Liver (tissue), 9 donors: Measurements from ENCODE around the gene ZDHHC4. TPM values are rescaled to one million over a fixed set of nuclear protein-coding genes. Genes with fewer than 3 reads are reported as not detected.
"Not testable (repeated sequence)": the region's sequence is repeated elsewhere in the genome, so short reads cannot be mapped to it uniquely, and the experiment has no call there.

ENCODE experiments used
- DNase-seq: peaks from one replicate; pipeline ENCODE4 v3.0.0-alpha.2; 2017; ENCODE audit warnings: low spot score
- H3K27ac ChIP-seq, 2 donors: one replicate each; pipeline ENCODE4 v1.7.0; 2013; ENCODE audit warnings: inconsistent platforms in 2 of 2, low read length in 2 of 2, control low read depth in 1 of 2, low read depth in 1 of 2, mild to moderate bottlenecking in 1 of 2
- H3K27me3 ChIP-seq, 4 donors: one replicate each; pipeline versions ENCODE4 v1.6.1 to v1.7.0; 2013; ENCODE audit warnings: low read length in 3 of 4, inconsistent platforms in 1 of 4, mild to moderate bottlenecking in 1 of 4, moderate library complexity in 1 of 4; ENCODE audit not compliant: control insufficient read depth in 4 of 4, insufficient read depth in 4 of 4
- H3K36me3 ChIP-seq, 4 donors: one replicate each; pipeline versions ENCODE4 v1.6.1 to v1.7.0; 2013; ENCODE audit warnings: low read length in 3 of 4, mild to moderate bottlenecking in 3 of 4, low read depth in 1 of 4, moderate library complexity in 1 of 4; ENCODE audit not compliant: control insufficient read depth in 4 of 4, insufficient read depth in 3 of 4
- H3K4me1 ChIP-seq, 4 donors: one replicate each; pipeline versions ENCODE4 v1.6.1 to v1.7.0; 2013; ENCODE audit warnings: low read length in 3 of 4, mild to moderate bottlenecking in 3 of 4, moderate library complexity in 1 of 4; ENCODE audit not compliant: control insufficient read depth in 4 of 4, insufficient read depth in 4 of 4
- H3K4me3 ChIP-seq, 3 donors: one replicate each; pipeline versions ENCODE4 v1.6.1 to v1.7.0; 2013; ENCODE audit warnings: low read length in 3 of 3, control low read depth in 1 of 3, low read depth in 1 of 3, mild to moderate bottlenecking in 1 of 3
- H3K9ac ChIP-seq, 2 donors: one replicate each; pipeline ENCODE4 v1.7.0; 2013; ENCODE audit warnings: low read length in 2 of 2, mild to moderate bottlenecking in 2 of 2, moderate library complexity in 2 of 2, control low read depth in 1 of 2, low read depth in 1 of 2
- H3K9me3 ChIP-seq, 4 donors: one replicate each; pipeline versions ENCODE4 v1.6.1 to v1.7.0; 2013; ENCODE audit warnings: low read length in 3 of 4; ENCODE audit not compliant: control insufficient read depth in 4 of 4
- FOXA1 ChIP-seq: IDR thresholded peaks from 2 replicates; pipeline ENCODE4 v1.6.1; 2016; ENCODE audit warnings: antibody characterized with exemption
- FOXA2 ChIP-seq: IDR thresholded peaks from 2 replicates; pipeline ENCODE4 v1.6.1; 2016; ENCODE audit warnings: antibody characterized with exemption
- GABPA ChIP-seq, 2 donors: IDR thresholded peaks in 1 of 2; conservative IDR thresholded peaks in 1 of 2; 2 replicates each; pipeline ENCODE4 v1.6.1; 2016; ENCODE audit warnings: antibody characterized with exemption in 2 of 2, mild to moderate bottlenecking in 1 of 2, moderate library complexity in 1 of 2
- HNF4A ChIP-seq, 2 donors: conservative IDR thresholded peaks; 2 replicates each; pipeline ENCODE4 v1.6.1; 2016; ENCODE audit warnings: antibody characterized with exemption in 2 of 2, mild to moderate bottlenecking in 2 of 2
- JUND ChIP-seq, 2 donors: IDR thresholded peaks; 2 replicates each; pipeline ENCODE4 v1.6.1; 2016; ENCODE audit warnings: antibody characterized with exemption in 2 of 2
- RAD21 ChIP-seq, 2 donors: IDR thresholded peaks; 2 replicates each; pipeline ENCODE4 v1.6.1; 2016; ENCODE audit warnings: antibody characterized with exemption in 2 of 2, mild to moderate bottlenecking in 2 of 2
- YY1 ChIP-seq: IDR thresholded peaks from 2 replicates; pipeline ENCODE4 v1.6.1; 2016; ENCODE audit warnings: antibody characterized with exemption, mild to moderate bottlenecking
- ZBTB33 ChIP-seq: IDR thresholded peaks from 2 replicates; pipeline ENCODE4 v1.6.1; 2016; ENCODE audit warnings: antibody characterized with exemption
- WGBS: extraction: QIAGEN DNeasy Blood & Tissue Kit; methylation state at CpG from one replicate; pipeline ENCODE4 v1.1.7; 2013; 5-methylcytosine and 5-hydroxymethylcytosine counted together
- polyA plus RNA-seq, 2 donors: library from polyadenylated mRNA; stranded (reverse) in 1 of 2; unstranded in 1 of 2; fragments of 200-250 nt in 1 of 2; fragments of >200 nt in 1 of 2; fragmentation: Nextera tagmentation in 1 of 2; extraction: Ambion mirVana in 1 of 2; gene quantifications; one replicate each; pipeline versions ENCODE4 v1.2.1 to v1.2.3, GENCODE V29; 2013 to 2015
- total RNA-seq, 2 donors: library from RNA; depleted of rRNA; stranded (reverse); fragments of >200 nt; gene quantifications; one replicate each; pipeline ENCODE4 v1.2.3, GENCODE V29; 2014
- TF ChIP-seq, protein P1 (sequence below): fragments of 150-350 bp; IDR thresholded peaks from 2 replicates; pipeline ENCODE4 v1.5.1; 2017; ENCODE audit warnings: improper control_type of control experiment, low read depth, low read length; ENCODE audit not compliant: missing input control
- TF ChIP-seq, protein P2 (sequence below): IDR thresholded peaks from 2 replicates; pipeline ENCODE4 v1.6.1; 2016; ENCODE audit warnings: antibody characterized with exemption
- donor health status: healthy.
- donor health status: healthy.
- donor health status: healthy.
- donor health status: healthy.
- donor health status: healthy.

Gene ZDHHC4
- total and polyA plus RNA-seq, 4 donors = 32.1 to 46.8 (median 34.9) TPM

DNA sequence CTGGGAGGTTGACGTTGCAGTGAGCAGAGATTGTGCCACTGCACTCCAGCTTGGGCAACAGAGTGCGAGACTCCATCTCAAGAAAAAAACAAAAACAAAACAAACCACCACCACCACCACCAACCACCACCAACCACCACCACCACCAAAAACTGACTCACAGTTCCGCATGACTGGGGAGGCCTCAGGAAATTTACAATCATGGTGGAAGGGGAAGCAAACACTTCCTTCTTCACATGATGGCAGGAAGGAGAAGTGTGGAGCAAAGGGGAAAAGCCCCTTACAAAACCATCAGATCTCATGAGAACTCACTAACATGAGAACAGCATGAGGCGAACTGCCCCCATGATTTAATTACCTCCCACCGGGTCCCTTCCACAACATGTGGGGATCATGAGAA, 57.7 kb downstream of the ZDHHC4 start:
- WGBS = 81% methylated on average over 5 of the region's 5 CpGs

DNA sequence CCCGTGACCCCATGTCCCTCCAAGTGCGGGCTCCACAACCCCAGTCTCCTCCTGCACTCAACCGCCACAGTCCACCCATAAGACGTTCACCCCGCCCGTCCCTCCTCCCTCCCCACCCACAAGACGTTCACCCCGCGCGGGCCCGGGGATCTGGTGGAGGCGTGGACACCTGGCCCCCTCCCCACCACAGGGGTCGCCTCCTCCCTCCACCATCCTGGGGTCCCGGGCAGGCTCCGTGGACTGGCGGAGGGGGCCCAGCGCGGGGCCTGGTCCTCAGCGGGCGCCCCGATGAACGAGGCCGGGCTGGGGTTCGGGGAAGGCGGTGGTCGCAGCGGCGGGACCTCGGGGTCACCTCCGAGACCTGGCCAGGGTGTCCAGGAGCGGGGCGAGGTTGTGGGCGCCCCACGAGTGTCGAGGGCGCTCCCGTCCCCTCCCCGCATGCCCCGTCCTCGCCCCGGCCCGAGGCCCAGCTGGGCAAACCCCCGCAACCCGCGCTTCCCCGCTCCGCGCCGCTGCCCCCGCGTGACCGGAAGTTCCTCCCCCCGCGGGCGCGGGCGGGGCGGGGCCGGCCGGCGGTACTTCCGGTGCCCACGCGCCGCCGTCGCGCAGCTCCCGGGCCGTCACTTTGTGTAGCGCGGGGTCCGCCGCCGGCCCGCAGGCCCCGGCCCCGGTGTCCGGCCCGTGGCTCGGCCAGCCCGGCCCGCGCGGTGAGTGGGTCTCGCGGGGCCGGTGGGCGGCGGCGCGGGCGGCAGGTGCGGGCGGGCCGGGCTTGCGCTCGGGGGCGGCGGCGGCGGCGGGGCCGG, 59.7 kb downstream of the ZDHHC4 start, which contains the start of gene ZNF316:
TSS of gene ZNF316 (plus strand) at position 578 of the 803 bp plus-strand sequence. CDS start 5,092 bp downstream, outside the sequence.
- Histone ChIP-seq H3K4me3 (peak within 1 kb of the TSS; percentile 36 to 94 (median 74)), H3K9ac (peak within 1 kb of the TSS; percentile 27 to 64), H3K36me3 (peaks cover 0 to 10% (median 3%) of the 10 kb centered on the region in 4 donors), H3K4me1 (peaks cover 7 to 20% (median 14%) of the 10 kb centered on the region in 4 donors), H3K9me3 (no peaks in the 10 kb centered on the region), H3K27me3 (no peaks in the 10 kb centered on the region), H3K27ac (peak within 1 kb of the TSS; percentile 29 to 64)
- peak; percentile 55 to 84 for TF ChIP-seq GABPA (IDR thresholded peaks at IDR 0.05 in 1 of 2, conservative IDR thresholded peaks at IDR 0.05 in 1 of 2)
- no peak for TF ChIP-seq FOXA2
- peak; percentile 66 for DNase-seq
- WGBS = 1% methylated on average over 104 of the region's 104 CpGs

More for the DNA sequence above, 57.7 kb downstream of the ZDHHC4 start:
- H3K27ac ChIP-seq, H3K4me3 ChIP-seq, H3K9ac ChIP-seq, DNase-seq, H3K36me3 ChIP-seq, H3K9me3 ChIP-seq, H3K27me3 ChIP-seq: not testable (repeated sequence)
- TF ChIP-seq GABPA (IDR thresholded peaks at IDR 0.05 in 1 of 2, conservative IDR thresholded peaks at IDR 0.05 in 1 of 2) = peak in 1 of 2 donors; percentile 15
- H3K4me1 ChIP-seq = peaks cover 7 to 20% (median 14%) of the 10 kb centered on the region in 4 donors

GRCh38 chr7:6637544-6638229, 60.4 kb downstream of the ZDHHC4 start:
- Histone ChIP-seq H3K27me3 (no peaks in the 10 kb centered on the region), H3K9me3 (no peaks in the 10 kb centered on the region), H3K27ac (no peak overlapping the region), H3K4me3 (peak overlapping the region; percentile 36 to 94 (median 74)), H3K36me3 (peaks cover 3 to 11% (median 8%) of the 10 kb centered on the region in 4 donors), H3K4me1 (peaks cover 7 to 20% (median 14%) of the 10 kb centered on the region in 4 donors), H3K9ac (peak overlapping the region; percentile 23 to 27)
- 3% methylated on average over 60 of the region's 60 CpGs for WGBS
- TF ChIP-seq, protein P1, sequence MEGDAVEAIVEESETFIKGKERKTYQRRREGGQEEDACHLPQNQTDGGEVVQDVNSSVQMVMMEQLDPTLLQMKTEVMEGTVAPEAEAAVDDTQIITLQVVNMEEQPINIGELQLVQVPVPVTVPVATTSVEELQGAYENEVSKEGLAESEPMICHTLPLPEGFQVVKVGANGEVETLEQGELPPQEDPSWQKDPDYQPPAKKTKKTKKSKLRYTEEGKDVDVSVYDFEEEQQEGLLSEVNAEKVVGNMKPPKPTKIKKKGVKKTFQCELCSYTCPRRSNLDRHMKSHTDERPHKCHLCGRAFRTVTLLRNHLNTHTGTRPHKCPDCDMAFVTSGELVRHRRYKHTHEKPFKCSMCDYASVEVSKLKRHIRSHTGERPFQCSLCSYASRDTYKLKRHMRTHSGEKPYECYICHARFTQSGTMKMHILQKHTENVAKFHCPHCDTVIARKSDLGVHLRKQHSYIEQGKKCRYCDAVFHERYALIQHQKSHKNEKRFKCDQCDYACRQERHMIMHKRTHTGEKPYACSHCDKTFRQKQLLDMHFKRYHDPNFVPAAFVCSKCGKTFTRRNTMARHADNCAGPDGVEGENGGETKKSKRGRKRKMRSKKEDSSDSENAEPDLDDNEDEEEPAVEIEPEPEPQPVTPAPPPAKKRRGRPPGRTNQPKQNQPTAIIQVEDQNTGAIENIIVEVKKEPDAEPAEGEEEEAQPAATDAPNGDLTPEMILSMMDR = no peak
- no peak for TF ChIP-seq GABPA (IDR thresholded peaks at IDR 0.05 in 1 of 2, conservative IDR thresholded peaks at IDR 0.05 in 1 of 2)
- no peak for TF ChIP-seq YY1
- no peak for TF ChIP-seq RAD21 (IDR thresholded peaks at IDR 0.05)
- no peak for TF ChIP-seq ZBTB33
- no peak for TF ChIP-seq HNF4A (conservative IDR thresholded peaks at IDR 0.05)
- TF ChIP-seq, protein P2, sequence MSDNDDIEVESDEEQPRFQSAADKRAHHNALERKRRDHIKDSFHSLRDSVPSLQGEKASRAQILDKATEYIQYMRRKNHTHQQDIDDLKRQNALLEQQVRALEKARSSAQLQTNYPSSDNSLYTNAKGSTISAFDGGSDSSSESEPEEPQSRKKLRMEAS = no peak
- TF ChIP-seq JUND (IDR thresholded peaks at IDR 0.05) = no peak
- no peak for TF ChIP-seq FOXA1
- DNase-seq = peak; percentile 49

Other genes starting within 250 kb of the ZDHHC4 start
- 1 to 10 TPM; 4.4 to 5.3 TPM for gene FAM220A, start 228.5 kb upstream of the ZDHHC4 start, total RNA-seq
- 1 to 10 TPM; 2.8 to 7.8 TPM for gene FAM220A, start 228.5 kb upstream of the ZDHHC4 start, polyA plus RNA-seq
- gene RAC1, start 202.9 kb upstream of the ZDHHC4 start, total RNA-seq = 10 to 100 TPM; 29.6 to 31.6 TPM
- gene RAC1, start 202.9 kb upstream of the ZDHHC4 start, polyA plus RNA-seq = 100 to 1,000 TPM in 1 of 2 donors, 10 to 100 TPM in 1; 83.9 to 119 TPM
- 10 to 100 TPM; 10.3 to 10.7 TPM for gene DAGLB, start 129.5 kb upstream of the ZDHHC4 start, total RNA-seq
- gene DAGLB, start 129.5 kb upstream of the ZDHHC4 start, polyA plus RNA-seq = 1 to 10 TPM; 4.9 to 6.6 TPM
- 100 to 1,000 TPM in 1 of 2 donors, 10 to 100 TPM in 1; 91.9 to 173 TPM for gene KDELR2, start 93.3 kb upstream of the ZDHHC4 start, total RNA-seq
- gene KDELR2, start 93.3 kb upstream of the ZDHHC4 start, polyA plus RNA-seq = 100 to 1,000 TPM; 140 to 154 TPM
- under 1 TPM; 0.05 to 0.08 TPM for gene GRID2IP, start 26.0 kb upstream of the ZDHHC4 start, total RNA-seq
- not detected for gene GRID2IP, start 26.0 kb upstream of the ZDHHC4 start, polyA plus RNA-seq
- gene INTS15, start 12.6 kb downstream of the ZDHHC4 start, total RNA-seq = 10 to 100 TPM in 1 of 2 donors, 1 to 10 TPM in 1; 7.9 to 10.4 TPM
- 1 to 10 TPM; 5.2 to 8.4 TPM for gene INTS15, start 12.6 kb downstream of the ZDHHC4 start, polyA plus RNA-seq
- 1 to 10 TPM in 1 of 2 donors, under 1 TPM in 1; 0.67 to 3.0 TPM for gene ZNF853, start 38.2 kb downstream of the ZDHHC4 start, total RNA-seq
- gene ZNF853, start 38.2 kb downstream of the ZDHHC4 start, polyA plus RNA-seq = under 1 TPM; 0.04 to 0.35 TPM
- gene ZNF316, start 59.9 kb downstream of the ZDHHC4 start, total RNA-seq = 10 to 100 TPM in 1 of 2 donors, 1 to 10 TPM in 1; 8.9 to 14.3 TPM
- 1 to 10 TPM in 1 of 2 donors, under 1 TPM in 1; 0.35 to 5.4 TPM for gene ZNF316, start 59.9 kb downstream of the ZDHHC4 start, polyA plus RNA-seq
- 1 to 10 TPM; 9.5 to 9.9 TPM for gene ZNF12, start 129.5 kb downstream of the ZDHHC4 start, total RNA-seq
- gene ZNF12, start 129.5 kb downstream of the ZDHHC4 start, polyA plus RNA-seq = 1 to 10 TPM; 4.4 to 5.8 TPM
- gene RSPH10B2, start 176.6 kb downstream of the ZDHHC4 start, total RNA-seq = under 1 TPM in 1 of 2 donors, not detected in 1; 0.42 TPM
- gene RSPH10B2, start 176.6 kb downstream of the ZDHHC4 start, polyA plus RNA-seq = under 1 TPM in 1 of 2 donors, not detected in 1; 0.09 TPM
- 10 to 100 TPM; 22.2 to 23.8 TPM for gene CCZ1B, start 248.8 kb downstream of the ZDHHC4 start, total RNA-seq
- 1 to 10 TPM; 9.6 to 9.9 TPM for gene CCZ1B, start 248.8 kb downstream of the ZDHHC4 start, polyA plus RNA-seq